Thoracic aorta (tissue), 2 donors: ENCODE data around the gene RBM47. TPM values are rescaled to one million over a fixed set of nuclear protein-coding genes. Genes with fewer than 3 reads are reported as not detected.
"Not testable (repeated sequence)": the region's sequence is repeated elsewhere in the genome, so short reads cannot be mapped to it uniquely, and the experiment has no call there.

Source experiments
- ATAC-seq: fragments of 150-250 bp; one replicate; pipeline ENCODE4 v1.8.0; 2017; ENCODE audit warnings: low read depth; ENCODE audit not compliant: insufficient number of reproducible peaks, low FRiP score
- DNase-seq: peaks from one replicate; pipeline ENCODE4 v3.0.0-alpha.2; 2020; ENCODE audit warnings: low spot score
- H3K27ac ChIP-seq, 2 donors: fragments of 200-600 bp; sonication (generic); 1 replicate in 1 of 2; 2 replicates in 1 of 2; pipeline ENCODE4 v1.5.1; 2016; ENCODE audit warnings: mild to moderate bottlenecking in 2 of 2, moderate library complexity in 2 of 2
- H3K27me3 ChIP-seq: fragments of 200-600 bp; sonication (generic); replicated peaks from 2 replicates; pipeline ENCODE4 v1.6.0; 2016; ENCODE audit warnings: mild to moderate bottlenecking; ENCODE audit not compliant: insufficient read depth
- H3K36me3 ChIP-seq: fragments of 200-600 bp; sonication (generic); one replicate; pipeline ENCODE4 v1.5.1; 2016
- H3K4me1 ChIP-seq, 2 donors: fragments of 200-600 bp; sonication (generic); 1 replicate in 1 of 2; 2 replicates in 1 of 2; pipeline versions ENCODE4 v1.5.1 to v1.6.0; 2016; ENCODE audit warnings: low read depth in 2 of 2, mild to moderate bottlenecking in 1 of 2; ENCODE audit not compliant: control insufficient read depth in 1 of 2
- H3K4me3 ChIP-seq: fragments of 200-600 bp; sonication (generic); 2 replicates; pipeline ENCODE4 v1.5.1; 2016; ENCODE audit warnings: mild to moderate bottlenecking
- H3K9me3 ChIP-seq: fragments of 200-600 bp; sonication (generic); 2 replicates; pipeline ENCODE4 v1.5.1; 2016
- total RNA-seq, 2 donors: library from RNA; depleted of rRNA; stranded (reverse); fragments of >200 nt; gene quantifications; one replicate each; pipeline versions ENCODE4 v1.1.0 to v1.2.3, GENCODE V29; 2016
- TF ChIP-seq, protein P1 (sequence below): fragments of 200-600 bp; sonication (generic); IDR thresholded peaks from one replicate; pipeline ENCODE4 v1.5.1; 2019; ENCODE audit warnings: antibody characterized with exemption

The RBM47 gene
- total RNA-seq, 2 donors from 2014 or later: 31.5 to 56.7 TPM

DNA sequence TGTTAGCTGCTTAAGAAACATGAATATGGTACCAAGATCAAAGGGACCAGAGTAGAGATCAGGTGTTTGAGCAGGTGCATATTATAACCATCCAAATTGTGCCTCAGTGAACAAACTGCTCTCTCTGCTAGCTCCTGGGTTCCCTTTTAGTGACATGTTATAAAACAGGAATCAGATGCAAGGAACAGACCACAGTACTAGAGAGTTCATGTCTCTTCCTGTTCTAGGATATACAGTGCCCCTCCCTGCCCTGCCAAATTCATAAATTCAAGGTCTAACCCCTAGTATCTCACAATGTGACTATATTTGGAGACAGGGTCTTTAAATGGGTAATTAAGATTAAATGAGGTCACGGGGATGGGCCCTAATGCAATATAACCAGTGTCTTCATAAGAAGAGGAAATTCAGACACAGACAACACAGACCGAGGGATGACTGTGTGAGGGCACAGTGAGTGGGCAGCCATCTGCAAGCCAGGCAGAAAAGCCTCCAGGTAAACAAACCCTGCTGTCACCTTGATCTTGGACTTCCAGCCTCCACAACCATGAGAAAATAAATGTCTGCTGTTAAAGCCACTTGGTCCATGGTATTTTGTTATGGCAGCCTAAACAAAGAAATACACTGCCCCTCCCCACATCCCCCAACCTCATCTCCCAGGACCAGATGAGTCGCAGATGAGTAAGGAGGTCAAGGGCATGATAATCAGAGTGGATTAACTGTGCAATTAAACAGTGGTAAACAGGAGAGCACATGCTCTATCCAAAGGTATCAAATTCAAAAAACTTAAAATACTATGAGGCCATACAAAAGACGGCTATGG is 82.5 kb downstream of the RBM47 start:
- H3K9me3 ChIP-seq: no peaks in the 10 kb centered on the region
- no peak overlapping the region for H3K4me3 ChIP-seq
- no peaks in the 10 kb centered on the region for H3K36me3 ChIP-seq
- DNase-seq (no peak), ATAC-seq (no peak)
- H3K27me3 ChIP-seq: no peaks in the 10 kb centered on the region
- TF ChIP-seq, protein P1, sequence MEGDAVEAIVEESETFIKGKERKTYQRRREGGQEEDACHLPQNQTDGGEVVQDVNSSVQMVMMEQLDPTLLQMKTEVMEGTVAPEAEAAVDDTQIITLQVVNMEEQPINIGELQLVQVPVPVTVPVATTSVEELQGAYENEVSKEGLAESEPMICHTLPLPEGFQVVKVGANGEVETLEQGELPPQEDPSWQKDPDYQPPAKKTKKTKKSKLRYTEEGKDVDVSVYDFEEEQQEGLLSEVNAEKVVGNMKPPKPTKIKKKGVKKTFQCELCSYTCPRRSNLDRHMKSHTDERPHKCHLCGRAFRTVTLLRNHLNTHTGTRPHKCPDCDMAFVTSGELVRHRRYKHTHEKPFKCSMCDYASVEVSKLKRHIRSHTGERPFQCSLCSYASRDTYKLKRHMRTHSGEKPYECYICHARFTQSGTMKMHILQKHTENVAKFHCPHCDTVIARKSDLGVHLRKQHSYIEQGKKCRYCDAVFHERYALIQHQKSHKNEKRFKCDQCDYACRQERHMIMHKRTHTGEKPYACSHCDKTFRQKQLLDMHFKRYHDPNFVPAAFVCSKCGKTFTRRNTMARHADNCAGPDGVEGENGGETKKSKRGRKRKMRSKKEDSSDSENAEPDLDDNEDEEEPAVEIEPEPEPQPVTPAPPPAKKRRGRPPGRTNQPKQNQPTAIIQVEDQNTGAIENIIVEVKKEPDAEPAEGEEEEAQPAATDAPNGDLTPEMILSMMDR: no peak
- no peaks in the 10 kb centered on the region for H3K4me1 ChIP-seq
- H3K27ac ChIP-seq: no peak overlapping the region

DNA sequence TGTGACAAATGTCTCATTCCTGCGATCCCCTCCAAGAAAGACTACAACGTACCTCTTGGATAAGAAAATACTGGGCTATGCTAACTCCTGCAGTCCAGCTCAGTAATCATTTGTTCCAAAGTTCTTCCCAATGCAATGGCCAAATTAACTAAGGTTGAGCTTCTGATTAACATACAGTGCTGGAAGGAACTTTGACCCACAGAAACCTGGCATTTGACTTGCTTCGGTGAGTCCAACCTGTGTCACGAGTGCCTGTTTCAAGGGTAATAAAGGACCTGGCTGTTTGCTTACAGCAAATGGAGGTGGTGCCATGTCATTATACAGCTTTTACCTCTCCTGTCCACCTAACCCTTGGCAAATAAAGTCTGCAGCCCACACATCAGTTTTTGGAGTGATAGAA is 83.2 kb downstream of the RBM47 start:
- TF ChIP-seq, protein P1: no peak
- no peak overlapping the region for H3K27ac ChIP-seq
- H3K27me3 ChIP-seq: no peaks in the 10 kb centered on the region
- no peaks in the 10 kb centered on the region for H3K9me3 ChIP-seq
- DNase-seq: no peak
- H3K4me1 ChIP-seq: no peaks in the 10 kb centered on the region
- no peak for ATAC-seq
- H3K36me3 ChIP-seq: no peaks in the 10 kb centered on the region
- no peak overlapping the region for H3K4me3 ChIP-seq

DNA sequence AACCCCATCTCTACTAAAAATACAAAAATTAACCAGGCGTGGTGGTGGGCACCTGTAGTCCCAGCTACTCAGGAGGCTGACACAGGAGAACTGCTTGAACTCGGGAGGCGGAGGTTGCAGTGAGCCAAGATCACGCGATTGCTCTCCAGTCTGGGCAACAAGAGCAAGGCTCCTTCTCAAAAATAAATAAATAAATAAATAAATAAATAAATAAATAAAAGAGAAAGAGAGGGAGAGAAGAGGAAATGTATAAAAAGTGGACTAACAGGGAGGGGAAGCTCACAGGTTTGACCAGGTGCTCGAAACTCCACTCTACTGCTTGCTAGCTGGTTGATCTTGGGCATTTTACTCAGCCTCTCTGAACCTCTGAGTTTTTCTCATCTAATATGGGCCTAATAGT is 84.2 kb downstream of the RBM47 start:
- H3K4me1 ChIP-seq, H3K27ac ChIP-seq, H3K36me3 ChIP-seq, DNase-seq, H3K4me3 ChIP-seq, ATAC-seq, H3K27me3 ChIP-seq, H3K9me3 ChIP-seq: not testable (repeated sequence)

DNA sequence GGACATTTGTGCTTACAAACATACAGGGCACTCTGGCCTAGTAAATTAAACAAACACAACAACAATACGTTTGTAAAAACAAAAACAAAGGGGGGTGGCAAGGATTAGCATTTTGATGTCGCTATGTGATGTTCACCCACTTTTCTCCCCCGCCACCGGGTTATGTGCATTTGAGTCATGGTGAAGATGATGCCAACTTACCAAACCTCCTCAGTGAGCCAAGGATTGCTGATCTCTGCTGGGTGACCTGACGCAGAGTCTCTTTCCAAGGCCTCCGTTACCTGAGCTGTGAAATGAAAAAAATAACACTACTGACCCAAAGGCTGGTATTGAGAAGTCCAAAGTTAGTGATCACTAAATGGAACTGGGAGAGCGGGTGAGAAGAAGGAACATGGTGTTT is 85.4 kb downstream of the RBM47 start:
- Histone ChIP-seq H3K9me3 (no peaks in the 10 kb centered on the region), H3K27me3 (no peaks in the 10 kb centered on the region), H3K4me1 (no peaks in the 10 kb centered on the region), H3K36me3 (no peaks in the 10 kb centered on the region), H3K4me3 (no peak overlapping the region), H3K27ac (no peak overlapping the region)
- TF ChIP-seq, protein P1: no peak
- DNase-seq: no peak
- ATAC-seq: no peak

DNA sequence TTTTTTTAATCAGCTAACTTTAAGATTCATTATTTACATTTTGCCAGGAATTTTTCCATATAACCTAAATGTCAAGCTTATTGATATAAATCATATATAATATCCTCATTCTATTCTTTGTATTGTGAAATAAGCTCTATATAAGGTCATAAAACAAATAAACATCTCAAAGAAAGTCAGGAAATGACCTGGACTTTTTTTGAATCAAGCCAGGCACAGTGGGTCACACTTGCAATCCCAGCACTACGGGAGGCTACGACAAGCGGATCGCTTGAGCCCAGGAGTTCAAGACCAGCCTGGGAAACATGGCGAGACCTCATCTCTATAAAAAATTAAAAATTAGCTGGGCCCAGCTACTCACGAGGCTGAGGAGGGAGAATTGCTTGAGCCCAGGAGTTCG is 88.9 kb downstream of the RBM47 start:
- Histone ChIP-seq H3K36me3 (no peaks in the 10 kb centered on the region), H3K9me3 (no peaks in the 10 kb centered on the region), H3K4me3 (no peak overlapping the region), H3K27ac (no peak overlapping the region), H3K27me3 (no peaks in the 10 kb centered on the region), H3K4me1 (no peaks in the 10 kb centered on the region)
- DNase-seq: no peak
- TF ChIP-seq, protein P1: no peak
- no peak for ATAC-seq

DNA sequence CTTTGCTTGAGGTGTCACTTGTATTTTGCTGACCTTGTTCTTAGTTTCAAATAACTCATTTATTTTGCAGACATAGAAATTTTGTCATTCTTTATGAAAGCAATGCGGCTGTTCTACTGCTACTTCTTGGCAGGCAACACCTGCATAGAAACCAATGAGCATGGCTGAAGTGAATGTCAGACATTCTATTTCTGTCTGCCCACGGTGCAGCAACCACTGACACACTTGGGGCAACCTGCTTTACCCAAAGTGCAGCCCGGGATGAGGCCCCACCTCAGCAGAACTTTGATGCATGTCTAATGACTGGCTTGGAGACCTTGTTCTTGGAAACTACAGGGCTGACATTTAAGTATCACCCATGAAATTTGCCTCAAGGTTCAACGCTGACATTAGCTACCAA is 93.6 kb downstream of the RBM47 start:
- Histone ChIP-seq H3K27me3 (no peaks in the 10 kb centered on the region), H3K4me3 (no peak overlapping the region), H3K36me3 (no peaks in the 10 kb centered on the region), H3K27ac (no peak overlapping the region), H3K4me1 (no peaks in the 10 kb centered on the region), H3K9me3 (no peaks in the 10 kb centered on the region)
- TF ChIP-seq, protein P1: no peak
- DNase-seq (no peak), ATAC-seq (no peak)
